SK-N-SH treated with all-trans-retinoic acid at 6 μM for 48 hours (cell line): ENCODE results near the gene FAM181A.

ENCODE experiments used
- TOX ChIP-seq: fragments of 250-450 bp; sonication (Bioruptor Pico); IDR thresholded peaks from 2 replicates; pipeline ENCODE4 v1.8.0; 2021; ENCODE audit warnings: mild to moderate bottlenecking, moderate library complexity, borderline replicate concordance
- ZFP3 ChIP-seq: fragments of 250-450 bp; sonication (Bioruptor Pico); IDR thresholded peaks from 2 replicates; pipeline ENCODE4 v1.5.0; 2020; ENCODE audit warnings: mild to moderate bottlenecking, moderate library complexity
- ZFP30 ChIP-seq: fragments of 450-650 bp; formaldehyde crosslinking; IDR thresholded peaks from 2 replicates; pipeline ENCODE4 v1.5.0; 2022; ENCODE audit warnings: mild to moderate bottlenecking, moderate library complexity
- TF ChIP-seq, protein P1 (sequence below): fragments of 250-450 bp; sonication (Bioruptor Pico); IDR thresholded peaks from 2 replicates; pipeline ENCODE4 v1.8.0; 2021; ENCODE audit warnings: low read depth, mild to moderate bottlenecking, moderate library complexity, borderline replicate concordance

- TF ChIP-seq ZFP30 (CRISPR knock-in tag) (no peak), ZFP3 (CRISPR knock-in tag) (no peak), TOX (CRISPR knock-in tag) (no peak)
- TF ChIP-seq, protein P1, sequence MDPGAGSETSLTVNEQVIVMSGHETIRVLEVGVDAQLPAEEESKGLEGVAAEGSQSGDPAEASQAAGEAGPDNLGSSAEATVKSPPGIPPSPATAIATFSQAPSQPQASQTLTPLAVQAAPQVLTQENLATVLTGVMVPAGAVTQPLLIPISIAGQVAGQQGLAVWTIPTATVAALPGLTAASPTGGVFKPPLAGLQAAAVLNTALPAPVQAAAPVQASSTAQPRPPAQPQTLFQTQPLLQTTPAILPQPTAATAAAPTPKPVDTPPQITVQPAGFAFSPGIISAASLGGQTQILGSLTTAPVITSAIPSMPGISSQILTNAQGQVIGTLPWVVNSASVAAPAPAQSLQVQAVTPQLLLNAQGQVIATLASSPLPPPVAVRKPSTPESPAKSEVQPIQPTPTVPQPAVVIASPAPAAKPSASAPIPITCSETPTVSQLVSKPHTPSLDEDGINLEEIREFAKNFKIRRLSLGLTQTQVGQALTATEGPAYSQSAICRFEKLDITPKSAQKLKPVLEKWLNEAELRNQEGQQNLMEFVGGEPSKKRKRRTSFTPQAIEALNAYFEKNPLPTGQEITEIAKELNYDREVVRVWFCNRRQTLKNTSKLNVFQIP (CRISPR knock-in tag), result no peak
Observed at GRCh38 chr14:93929048-93929535, 1.9 kb downstream of the FAM181A start.
